ENCODE measurements around the gene CILP. TPM values are rescaled to one million over a fixed set of nuclear protein-coding genes. Genes with fewer than 3 reads are reported as not detected.

CILP gene
- total RNA-seq, 1 experiment from 2014 or later, result not detected

DNA sequence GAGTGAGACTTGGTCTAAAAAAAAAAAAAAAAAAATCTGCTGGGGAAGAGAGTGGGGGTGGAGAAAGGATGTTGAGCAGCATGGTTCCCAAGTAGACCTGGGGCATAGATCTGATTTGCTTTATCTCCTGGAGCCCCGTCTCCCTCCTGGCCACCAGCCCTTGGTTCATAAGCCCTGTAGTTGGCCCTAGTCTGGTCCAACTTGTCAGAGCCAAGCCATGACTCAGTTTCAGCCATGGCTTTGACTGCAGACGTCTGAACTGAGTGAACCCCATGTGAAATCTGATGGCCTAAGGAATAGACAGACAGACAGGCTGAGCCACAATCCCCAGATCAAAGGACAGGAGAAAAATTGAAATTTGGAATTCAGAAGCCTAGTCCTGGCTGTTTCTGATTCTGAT lies 2.0 kb upstream of the CILP start:
- Mint-ChIP-seq H3K9me3 (no peaks in the 10 kb centered on the region), H3K36me3 (no peaks in the 10 kb centered on the region), H3K27ac (no peak overlapping the region), H3K4me3 (no peak overlapping the region), H3K27me3 (ENCODE audit: low read depth) (no peaks in the 10 kb centered on the region), H3K4me1 (no peaks in the 10 kb centered on the region; the same call in 1 of the 2 replicates)
- DNase-seq (ENCODE audit: low spot score), result no peak
- CTCF ChIA-PET, result interaction anchor here (1.3 to 2.1 kb wide), 2 partner anchors 58 to 73 kb away, joined by 3 to 20 read pairs; partner anchors contain the start of gene PARP16
- POLR2A ChIA-PET, result no interaction called here
- no peak for ATAC-seq
- TF ChIP-seq NR3C1 (CRISPR knock-in tag; conservative IDR thresholded peaks at IDR 0.05; ENCODE audit: low read depth) (no peak), ZNF138 (CRISPR knock-in tag; conservative IDR thresholded peaks at IDR 0.05) (no peak), NFYB (CRISPR knock-in tag; conservative IDR thresholded peaks at IDR 0.05; ENCODE audit: low read depth) (no peak), ZNF416 (CRISPR knock-in tag; IDR thresholded peaks at IDR 0.05) (no peak), ZNF232 (CRISPR knock-in tag; IDR thresholded peaks at IDR 0.05) (no peak), ESRRA (CRISPR knock-in tag; IDR thresholded peaks at IDR 0.05; ENCODE audit: borderline replicate concordance) (no peak), TEAD1 (CRISPR knock-in tag; IDR thresholded peaks at IDR 0.05) (no peak), ZNF317 (CRISPR knock-in tag; IDR thresholded peaks at IDR 0.05; ENCODE audit: borderline replicate concordance, low read depth) (no peak)
- TF ChIP-seq, protein P1, sequence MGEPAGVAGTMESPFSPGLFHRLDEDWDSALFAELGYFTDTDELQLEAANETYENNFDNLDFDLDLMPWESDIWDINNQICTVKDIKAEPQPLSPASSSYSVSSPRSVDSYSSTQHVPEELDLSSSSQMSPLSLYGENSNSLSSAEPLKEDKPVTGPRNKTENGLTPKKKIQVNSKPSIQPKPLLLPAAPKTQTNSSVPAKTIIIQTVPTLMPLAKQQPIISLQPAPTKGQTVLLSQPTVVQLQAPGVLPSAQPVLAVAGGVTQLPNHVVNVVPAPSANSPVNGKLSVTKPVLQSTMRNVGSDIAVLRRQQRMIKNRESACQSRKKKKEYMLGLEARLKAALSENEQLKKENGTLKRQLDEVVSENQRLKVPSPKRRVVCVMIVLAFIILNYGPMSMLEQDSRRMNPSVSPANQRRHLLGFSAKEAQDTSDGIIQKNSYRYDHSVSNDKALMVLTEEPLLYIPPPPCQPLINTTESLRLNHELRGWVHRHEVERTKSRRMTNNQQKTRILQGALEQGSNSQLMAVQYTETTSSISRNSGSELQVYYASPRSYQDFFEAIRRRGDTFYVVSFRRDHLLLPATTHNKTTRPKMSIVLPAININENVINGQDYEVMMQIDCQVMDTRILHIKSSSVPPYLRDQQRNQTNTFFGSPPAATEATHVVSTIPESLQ (CRISPR knock-in tag; IDR thresholded peaks at IDR 0.05), result no peak
- TF ChIP-seq, protein P2, sequence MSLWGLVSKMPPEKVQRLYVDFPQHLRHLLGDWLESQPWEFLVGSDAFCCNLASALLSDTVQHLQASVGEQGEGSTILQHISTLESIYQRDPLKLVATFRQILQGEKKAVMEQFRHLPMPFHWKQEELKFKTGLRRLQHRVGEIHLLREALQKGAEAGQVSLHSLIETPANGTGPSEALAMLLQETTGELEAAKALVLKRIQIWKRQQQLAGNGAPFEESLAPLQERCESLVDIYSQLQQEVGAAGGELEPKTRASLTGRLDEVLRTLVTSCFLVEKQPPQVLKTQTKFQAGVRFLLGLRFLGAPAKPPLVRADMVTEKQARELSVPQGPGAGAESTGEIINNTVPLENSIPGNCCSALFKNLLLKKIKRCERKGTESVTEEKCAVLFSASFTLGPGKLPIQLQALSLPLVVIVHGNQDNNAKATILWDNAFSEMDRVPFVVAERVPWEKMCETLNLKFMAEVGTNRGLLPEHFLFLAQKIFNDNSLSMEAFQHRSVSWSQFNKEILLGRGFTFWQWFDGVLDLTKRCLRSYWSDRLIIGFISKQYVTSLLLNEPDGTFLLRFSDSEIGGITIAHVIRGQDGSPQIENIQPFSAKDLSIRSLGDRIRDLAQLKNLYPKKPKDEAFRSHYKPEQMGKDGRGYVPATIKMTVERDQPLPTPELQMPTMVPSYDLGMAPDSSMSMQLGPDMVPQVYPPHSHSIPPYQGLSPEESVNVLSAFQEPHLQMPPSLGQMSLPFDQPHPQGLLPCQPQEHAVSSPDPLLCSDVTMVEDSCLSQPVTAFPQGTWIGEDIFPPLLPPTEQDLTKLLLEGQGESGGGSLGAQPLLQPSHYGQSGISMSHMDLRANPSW (CRISPR knock-in tag; conservative IDR thresholded peaks at IDR 0.05; ENCODE audit: low read depth), result no peak
- TF ChIP-seq, protein P3, sequence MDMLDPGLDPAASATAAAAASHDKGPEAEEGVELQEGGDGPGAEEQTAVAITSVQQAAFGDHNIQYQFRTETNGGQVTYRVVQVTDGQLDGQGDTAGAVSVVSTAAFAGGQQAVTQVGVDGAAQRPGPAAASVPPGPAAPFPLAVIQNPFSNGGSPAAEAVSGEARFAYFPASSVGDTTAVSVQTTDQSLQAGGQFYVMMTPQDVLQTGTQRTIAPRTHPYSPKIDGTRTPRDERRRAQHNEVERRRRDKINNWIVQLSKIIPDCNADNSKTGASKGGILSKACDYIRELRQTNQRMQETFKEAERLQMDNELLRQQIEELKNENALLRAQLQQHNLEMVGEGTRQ (CRISPR knock-in tag; IDR thresholded peaks at IDR 0.05), result no peak
- TF ChIP-seq, protein P4, sequence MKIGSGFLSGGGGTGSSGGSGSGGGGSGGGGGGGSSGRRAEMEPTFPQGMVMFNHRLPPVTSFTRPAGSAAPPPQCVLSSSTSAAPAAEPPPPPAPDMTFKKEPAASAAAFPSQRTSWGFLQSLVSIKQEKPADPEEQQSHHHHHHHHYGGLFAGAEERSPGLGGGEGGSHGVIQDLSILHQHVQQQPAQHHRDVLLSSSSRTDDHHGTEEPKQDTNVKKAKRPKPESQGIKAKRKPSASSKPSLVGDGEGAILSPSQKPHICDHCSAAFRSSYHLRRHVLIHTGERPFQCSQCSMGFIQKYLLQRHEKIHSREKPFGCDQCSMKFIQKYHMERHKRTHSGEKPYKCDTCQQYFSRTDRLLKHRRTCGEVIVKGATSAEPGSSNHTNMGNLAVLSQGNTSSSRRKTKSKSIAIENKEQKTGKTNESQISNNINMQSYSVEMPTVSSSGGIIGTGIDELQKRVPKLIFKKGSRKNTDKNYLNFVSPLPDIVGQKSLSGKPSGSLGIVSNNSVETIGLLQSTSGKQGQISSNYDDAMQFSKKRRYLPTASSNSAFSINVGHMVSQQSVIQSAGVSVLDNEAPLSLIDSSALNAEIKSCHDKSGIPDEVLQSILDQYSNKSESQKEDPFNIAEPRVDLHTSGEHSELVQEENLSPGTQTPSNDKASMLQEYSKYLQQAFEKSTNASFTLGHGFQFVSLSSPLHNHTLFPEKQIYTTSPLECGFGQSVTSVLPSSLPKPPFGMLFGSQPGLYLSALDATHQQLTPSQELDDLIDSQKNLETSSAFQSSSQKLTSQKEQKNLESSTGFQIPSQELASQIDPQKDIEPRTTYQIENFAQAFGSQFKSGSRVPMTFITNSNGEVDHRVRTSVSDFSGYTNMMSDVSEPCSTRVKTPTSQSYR (CRISPR knock-in tag; IDR thresholded peaks at IDR 0.05), result no peak
- TF ChIP-seq, protein P5, sequence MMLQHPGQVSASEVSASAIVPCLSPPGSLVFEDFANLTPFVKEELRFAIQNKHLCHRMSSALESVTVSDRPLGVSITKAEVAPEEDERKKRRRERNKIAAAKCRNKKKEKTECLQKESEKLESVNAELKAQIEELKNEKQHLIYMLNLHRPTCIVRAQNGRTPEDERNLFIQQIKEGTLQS (CRISPR knock-in tag; conservative IDR thresholded peaks at IDR 0.05), result no peak
- TF ChIP-seq, protein P6, sequence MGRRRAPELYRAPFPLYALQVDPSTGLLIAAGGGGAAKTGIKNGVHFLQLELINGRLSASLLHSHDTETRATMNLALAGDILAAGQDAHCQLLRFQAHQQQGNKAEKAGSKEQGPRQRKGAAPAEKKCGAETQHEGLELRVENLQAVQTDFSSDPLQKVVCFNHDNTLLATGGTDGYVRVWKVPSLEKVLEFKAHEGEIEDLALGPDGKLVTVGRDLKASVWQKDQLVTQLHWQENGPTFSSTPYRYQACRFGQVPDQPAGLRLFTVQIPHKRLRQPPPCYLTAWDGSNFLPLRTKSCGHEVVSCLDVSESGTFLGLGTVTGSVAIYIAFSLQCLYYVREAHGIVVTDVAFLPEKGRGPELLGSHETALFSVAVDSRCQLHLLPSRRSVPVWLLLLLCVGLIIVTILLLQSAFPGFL (CRISPR knock-in tag; IDR thresholded peaks at IDR 0.05; ENCODE audit: borderline replicate concordance), result no peak
- TF ChIP-seq, protein P7, sequence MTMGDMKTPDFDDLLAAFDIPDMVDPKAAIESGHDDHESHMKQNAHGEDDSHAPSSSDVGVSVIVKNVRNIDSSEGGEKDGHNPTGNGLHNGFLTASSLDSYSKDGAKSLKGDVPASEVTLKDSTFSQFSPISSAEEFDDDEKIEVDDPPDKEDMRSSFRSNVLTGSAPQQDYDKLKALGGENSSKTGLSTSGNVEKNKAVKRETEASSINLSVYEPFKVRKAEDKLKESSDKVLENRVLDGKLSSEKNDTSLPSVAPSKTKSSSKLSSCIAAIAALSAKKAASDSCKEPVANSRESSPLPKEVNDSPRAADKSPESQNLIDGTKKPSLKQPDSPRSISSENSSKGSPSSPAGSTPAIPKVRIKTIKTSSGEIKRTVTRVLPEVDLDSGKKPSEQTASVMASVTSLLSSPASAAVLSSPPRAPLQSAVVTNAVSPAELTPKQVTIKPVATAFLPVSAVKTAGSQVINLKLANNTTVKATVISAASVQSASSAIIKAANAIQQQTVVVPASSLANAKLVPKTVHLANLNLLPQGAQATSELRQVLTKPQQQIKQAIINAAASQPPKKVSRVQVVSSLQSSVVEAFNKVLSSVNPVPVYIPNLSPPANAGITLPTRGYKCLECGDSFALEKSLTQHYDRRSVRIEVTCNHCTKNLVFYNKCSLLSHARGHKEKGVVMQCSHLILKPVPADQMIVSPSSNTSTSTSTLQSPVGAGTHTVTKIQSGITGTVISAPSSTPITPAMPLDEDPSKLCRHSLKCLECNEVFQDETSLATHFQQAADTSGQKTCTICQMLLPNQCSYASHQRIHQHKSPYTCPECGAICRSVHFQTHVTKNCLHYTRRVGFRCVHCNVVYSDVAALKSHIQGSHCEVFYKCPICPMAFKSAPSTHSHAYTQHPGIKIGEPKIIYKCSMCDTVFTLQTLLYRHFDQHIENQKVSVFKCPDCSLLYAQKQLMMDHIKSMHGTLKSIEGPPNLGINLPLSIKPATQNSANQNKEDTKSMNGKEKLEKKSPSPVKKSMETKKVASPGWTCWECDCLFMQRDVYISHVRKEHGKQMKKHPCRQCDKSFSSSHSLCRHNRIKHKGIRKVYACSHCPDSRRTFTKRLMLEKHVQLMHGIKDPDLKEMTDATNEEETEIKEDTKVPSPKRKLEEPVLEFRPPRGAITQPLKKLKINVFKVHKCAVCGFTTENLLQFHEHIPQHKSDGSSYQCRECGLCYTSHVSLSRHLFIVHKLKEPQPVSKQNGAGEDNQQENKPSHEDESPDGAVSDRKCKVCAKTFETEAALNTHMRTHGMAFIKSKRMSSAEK (CRISPR knock-in tag; IDR thresholded peaks at IDR 0.05; ENCODE audit: borderline replicate concordance), result no peak
- TF ChIP-seq, protein P8, sequence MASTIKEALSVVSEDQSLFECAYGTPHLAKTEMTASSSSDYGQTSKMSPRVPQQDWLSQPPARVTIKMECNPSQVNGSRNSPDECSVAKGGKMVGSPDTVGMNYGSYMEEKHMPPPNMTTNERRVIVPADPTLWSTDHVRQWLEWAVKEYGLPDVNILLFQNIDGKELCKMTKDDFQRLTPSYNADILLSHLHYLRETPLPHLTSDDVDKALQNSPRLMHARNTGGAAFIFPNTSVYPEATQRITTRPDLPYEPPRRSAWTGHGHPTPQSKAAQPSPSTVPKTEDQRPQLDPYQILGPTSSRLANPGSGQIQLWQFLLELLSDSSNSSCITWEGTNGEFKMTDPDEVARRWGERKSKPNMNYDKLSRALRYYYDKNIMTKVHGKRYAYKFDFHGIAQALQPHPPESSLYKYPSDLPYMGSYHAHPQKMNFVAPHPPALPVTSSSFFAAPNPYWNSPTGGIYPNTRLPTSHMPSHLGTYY (CRISPR knock-in tag; IDR thresholded peaks at IDR 0.05), result no peak
- TF ChIP-seq, protein P9, sequence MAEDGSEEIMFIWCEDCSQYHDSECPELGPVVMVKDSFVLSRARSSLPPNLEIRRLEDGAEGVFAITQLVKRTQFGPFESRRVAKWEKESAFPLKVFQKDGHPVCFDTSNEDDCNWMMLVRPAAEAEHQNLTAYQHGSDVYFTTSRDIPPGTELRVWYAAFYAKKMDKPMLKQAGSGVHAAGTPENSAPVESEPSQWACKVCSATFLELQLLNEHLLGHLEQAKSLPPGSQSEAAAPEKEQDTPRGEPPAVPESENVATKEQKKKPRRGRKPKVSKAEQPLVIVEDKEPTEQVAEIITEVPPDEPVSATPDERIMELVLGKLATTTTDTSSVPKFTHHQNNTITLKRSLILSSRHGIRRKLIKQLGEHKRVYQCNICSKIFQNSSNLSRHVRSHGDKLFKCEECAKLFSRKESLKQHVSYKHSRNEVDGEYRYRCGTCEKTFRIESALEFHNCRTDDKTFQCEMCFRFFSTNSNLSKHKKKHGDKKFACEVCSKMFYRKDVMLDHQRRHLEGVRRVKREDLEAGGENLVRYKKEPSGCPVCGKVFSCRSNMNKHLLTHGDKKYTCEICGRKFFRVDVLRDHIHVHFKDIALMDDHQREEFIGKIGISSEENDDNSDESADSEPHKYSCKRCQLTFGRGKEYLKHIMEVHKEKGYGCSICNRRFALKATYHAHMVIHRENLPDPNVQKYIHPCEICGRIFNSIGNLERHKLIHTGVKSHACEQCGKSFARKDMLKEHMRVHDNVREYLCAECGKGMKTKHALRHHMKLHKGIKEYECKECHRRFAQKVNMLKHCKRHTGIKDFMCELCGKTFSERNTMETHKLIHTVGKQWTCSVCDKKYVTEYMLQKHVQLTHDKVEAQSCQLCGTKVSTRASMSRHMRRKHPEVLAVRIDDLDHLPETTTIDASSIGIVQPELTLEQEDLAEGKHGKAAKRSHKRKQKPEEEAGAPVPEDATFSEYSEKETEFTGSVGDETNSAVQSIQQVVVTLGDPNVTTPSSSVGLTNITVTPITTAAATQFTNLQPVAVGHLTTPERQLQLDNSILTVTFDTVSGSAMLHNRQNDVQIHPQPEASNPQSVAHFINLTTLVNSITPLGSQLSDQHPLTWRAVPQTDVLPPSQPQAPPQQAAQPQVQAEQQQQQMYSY (CRISPR knock-in tag; IDR thresholded peaks at IDR 0.05), result no peak

Data from WTC11 (cell line).